H1 (cell line): Measurements from ENCODE around the gene EME2. TPM values are rescaled to one million over a fixed set of nuclear protein-coding genes. Genes with fewer than 3 reads are reported as not detected.

ENCODE experiments used
- CTCF ChIA-PET: fragments of 300-600 bp; sonication (Branson Sonifier 250); formaldehyde crosslinking; loops from one replicate; lab custom pipeline; 2021; ENCODE audit not compliant: partially characterized antibody; lab: Charles Lee
- POLR2A ChIA-PET: fragments of 300-600 bp; sonication (Branson Sonifier 250); formaldehyde crosslinking; loops from one replicate; lab custom pipeline; 2021; ENCODE audit warnings: inconsistent platforms; ENCODE audit not compliant: partially characterized antibody; lab: Charles Lee
- DNase-seq, 2 experiments: peaks; one replicate each; pipeline versions ENCODE4 v3.0.0 to v3.0.0-alpha.2; 2010 to 2022; ENCODE audit warnings: low spot score in 2 of 2, low read depth in 1 of 2, mixed read lengths in 1 of 2
- FAIRE-seq: peaks from 2 replicates; lab custom pipeline; 2011; peaks lifted over from hg19 to GRCh38; lab: Jason Lieb, UNC
- H2AFZ ChIP-seq: 2 replicates; pipeline ENCODE4 v1.8.1; 2012; ENCODE audit warnings: low read length, inconsistent platforms
- H2AK5ac ChIP-seq: 2 replicates; pipeline ENCODE4 v1.6.1; 2013; ENCODE audit warnings: low read depth, low read length
- H2BK120ac ChIP-seq: replicated peaks from 2 replicates; pipeline ENCODE3; 2013; ENCODE audit warnings: low read depth, low read length, inconsistent platforms
- H2BK12ac ChIP-seq: 2 replicates; pipeline ENCODE4 v1.6.1; 2013; ENCODE audit warnings: low read depth, low read length
- H2BK15ac ChIP-seq: 2 replicates; pipeline ENCODE4 v1.6.1; 2013; ENCODE audit warnings: low read length
- H2BK20ac ChIP-seq: 2 replicates; pipeline ENCODE4 v1.6.1; 2013; ENCODE audit warnings: low read length
- H2BK5ac ChIP-seq: 2 replicates; pipeline ENCODE4 v1.6.1; 2013; ENCODE audit warnings: low read depth, low read length
- H3K14ac ChIP-seq: 2 replicates; pipeline ENCODE4 v1.6.1; 2013; ENCODE audit warnings: inconsistent platforms; ENCODE audit not compliant: insufficient read length
- H3K18ac ChIP-seq: 2 replicates; pipeline ENCODE4 v1.6.1; 2013; ENCODE audit warnings: low read length; ENCODE audit errors: extremely low read depth
- H3K23ac ChIP-seq: 2 replicates; pipeline ENCODE4 v1.6.1; 2013; ENCODE audit warnings: inconsistent platforms; ENCODE audit not compliant: insufficient read length
- H3K23me2 ChIP-seq: 2 replicates; pipeline ENCODE4 v1.6.1; 2013; ENCODE audit warnings: low read depth, low read length
- H3K27ac ChIP-seq: 2 replicates; pipeline ENCODE4 v1.6.1; 2011; ENCODE audit warnings: low read depth, low read length, inconsistent platforms
- H3K27me3 ChIP-seq, 4 experiments: replicated peaks in 1 of 4; 1 replicate in 1 of 4; 2 replicates in 3 of 4; pipeline versions ENCODE4 v1.6.1 to v1.8.1; 2011 to 2013; ENCODE audit warnings: low read length in 3 of 4, mild to moderate bottlenecking in 3 of 4, inconsistent platforms in 2 of 4, mixed read lengths in 2 of 4, moderate library complexity in 1 of 4; ENCODE audit not compliant: control insufficient read depth in 3 of 4, insufficient read depth in 3 of 4; ENCODE audit errors: extremely low read depth in 1 of 4
- H3K36me3 ChIP-seq, 4 experiments: 2 replicates each; pipeline versions ENCODE4 v1.6.1 to v1.8.1; 2011 to 2013; ENCODE audit warnings: mild to moderate bottlenecking in 4 of 4, low read length in 3 of 4, moderate library complexity in 2 of 4, control low read depth in 1 of 4, inconsistent platforms in 1 of 4; ENCODE audit not compliant: insufficient read depth in 4 of 4, control insufficient read depth in 2 of 4
- H3K4ac ChIP-seq: replicated peaks from 2 replicates; pipeline ENCODE3; 2013; ENCODE audit warnings: low read length, low read depth, mixed read lengths, inconsistent platforms; ENCODE audit not compliant: insufficient read length
- H3K4me1 ChIP-seq, 4 experiments: replicated peaks in 1 of 4; 1 replicate in 1 of 4; 2 replicates in 3 of 4; pipeline versions ENCODE4 v1.6.1 to v1.8.1; 2011 to 2013; ENCODE audit warnings: low read length in 3 of 4, inconsistent platforms in 2 of 4, mixed read lengths in 1 of 4; ENCODE audit not compliant: insufficient read depth in 4 of 4, control insufficient read depth in 3 of 4
- H3K4me2 ChIP-seq, 2 experiments: 2 replicates each; pipeline versions ENCODE4 v1.6.1 to v1.8.1; 2011 to 2013; ENCODE audit warnings: low read depth in 2 of 2, low read length in 2 of 2, control low read depth in 1 of 2, inconsistent platforms in 1 of 2, mild to moderate bottlenecking in 1 of 2; ENCODE audit not compliant: insufficient read depth in 1 of 2
- H3K4me3 ChIP-seq, 4 experiments: fragments of 200-600, 300-600 bp in 1 of 4; sonication (generic), shearing (Covaris generic), sonication (Bioruptor Twin) in 1 of 4; 2 replicates each; pipeline versions ENCODE4 v1.5.1 to v1.8.1; 2011 to 2016; ENCODE audit warnings: low read length in 4 of 4, low read depth in 3 of 4, control low read depth in 2 of 4, inconsistent platforms in 2 of 4, mild to moderate bottlenecking in 2 of 4, mixed read lengths in 1 of 4, moderate library complexity in 1 of 4; ENCODE audit not compliant: insufficient read depth in 2 of 4; ENCODE audit errors: extremely low read depth in 1 of 4
- H3K56ac ChIP-seq: replicated peaks from 2 replicates; pipeline ENCODE3; 2013; ENCODE audit warnings: low read depth, mild to moderate bottlenecking, mixed read lengths, low read length, inconsistent platforms; ENCODE audit not compliant: insufficient read length
- H3K79me1 ChIP-seq: 2 replicates; pipeline ENCODE4 v1.6.1; 2013; ENCODE audit warnings: low read depth, low read length, control low read depth
- H3K79me2 ChIP-seq, 2 experiments: 2 replicates each; pipeline versions ENCODE4 v1.6.1 to v1.8.1; 2012 to 2013; ENCODE audit warnings: low read length in 2 of 2, mild to moderate bottlenecking in 2 of 2, inconsistent platforms in 1 of 2; ENCODE audit not compliant: insufficient read depth in 2 of 2, control insufficient read depth in 1 of 2
- H3K9ac ChIP-seq, 4 experiments: replicated peaks in 1 of 4; 1 replicate in 1 of 4; 2 replicates in 3 of 4; pipeline versions ENCODE4 v1.6.1 to v1.8.1; 2011 to 2013; ENCODE audit warnings: low read depth in 3 of 4, low read length in 3 of 4, control low read depth in 2 of 4, mild to moderate bottlenecking in 2 of 4, moderate library complexity in 2 of 4, inconsistent platforms in 1 of 4; ENCODE audit errors: extremely low read depth in 1 of 4
- H3K9me3 ChIP-seq, 2 experiments: 2 replicates each; pipeline versions ENCODE4 v1.6.1 to v1.8.1; 2012 to 2013; ENCODE audit warnings: mild to moderate bottlenecking in 2 of 2, moderate library complexity in 2 of 2, control low read depth in 1 of 2, inconsistent platforms in 1 of 2, low read depth in 1 of 2, low read length in 1 of 2, mixed read lengths in 1 of 2; ENCODE audit not compliant: insufficient read depth in 2 of 2
- H4K20me1 ChIP-seq, 2 experiments: replicated peaks in 1 of 2; 2 replicates each; pipeline versions ENCODE3 to v1.8.1; 2011 to 2013; ENCODE audit warnings: inconsistent platforms in 2 of 2, low read length in 2 of 2, mild to moderate bottlenecking in 1 of 2; ENCODE audit not compliant: insufficient read depth in 2 of 2, control insufficient read depth in 1 of 2
- H4K5ac ChIP-seq: 2 replicates; pipeline ENCODE4 v1.6.1; 2013; ENCODE audit warnings: low read length, low read depth, mixed read lengths, inconsistent platforms; ENCODE audit not compliant: insufficient read length
- H4K8ac ChIP-seq: 2 replicates; pipeline ENCODE4 v1.8.0; 2013; ENCODE audit warnings: mild to moderate bottlenecking, moderate library complexity, low read length, inconsistent platforms; ENCODE audit not compliant: insufficient read depth; ENCODE audit errors: extremely low read depth
- H4K91ac ChIP-seq: replicated peaks from 2 replicates; pipeline ENCODE3; 2013; ENCODE audit warnings: low read length, mixed read lengths, inconsistent platforms; ENCODE audit not compliant: insufficient read length
- CREB1 ChIP-seq: IDR thresholded peaks from 2 replicates; pipeline ENCODE4 v1.6.1; 2012; ENCODE audit warnings: inconsistent platforms
- KDM1A ChIP-seq: fragments of 200-600, 300-600 bp; sonication (generic); IDR thresholded peaks from 2 replicates; pipeline ENCODE4 v1.7.1; 2016; ENCODE audit warnings: mild to moderate bottlenecking, low read length, borderline replicate concordance
- RFX5 ChIP-seq: IDR thresholded peaks from 2 replicates; pipeline ENCODE4 v1.6.1; 2011; ENCODE audit warnings: low read depth, low read length, improper control_type of control experiment, borderline replicate concordance
- RXRA ChIP-seq: IDR thresholded peaks from 2 replicates; pipeline ENCODE4 v1.6.1; 2011; ENCODE audit warnings: low read depth, mild to moderate bottlenecking, low read length, moderate library complexity; ENCODE audit not compliant: insufficient read depth
- YY1 ChIP-seq: IDR thresholded peaks from 2 replicates; pipeline ENCODE4 v1.6.1; 2011; ENCODE audit warnings: low read depth, mild to moderate bottlenecking, low read length
- WGBS, 2 experiments: shearing (Covaris generic) in 1 of 2; methylation state at CpG; one replicate each; pipeline versions ENCODE4 v1.1.6 to v1.1.7; 2013 to 2015; ENCODE audit warnings: low lambda C conversion rate in 2 of 2, mixed read lengths in 2 of 2, inconsistent platforms in 1 of 2, low coverage in 1 of 2, missing lambda C conversion rate in 1 of 2; ENCODE audit not compliant: insufficient replicate concordance in 2 of 2, insufficient coverage in 1 of 2, insufficient read length in 1 of 2; ENCODE audit errors: extremely low coverage in 1 of 2, missing lambda C conversion rate in 1 of 2; 5-methylcytosine and 5-hydroxymethylcytosine counted together
- polyA plus RNA-seq, 7 experiments: library from polyadenylated mRNA; depleted of rRNA in 3 of 7; stranded (reverse) in 5 of 7; unstranded in 2 of 7; fragments of >200 nt in 5 of 7; fragments of 200-250 nt in 2 of 7; gene quantifications; 1 replicate in 5 of 7; 2 replicates in 1 of 7; 4 replicates in 1 of 7; pipeline versions ENCODE4 v1.2.1 to v1.2.3, GENCODE V29; 2011 to 2013; ENCODE audit warnings: missing spikeins in 2 of 7, mixed read lengths in 2 of 7
- total RNA-seq: library from RNA; stranded (reverse); fragmentation: NEBNext Ultra II Directional; extraction: Animal tissue kit (Norgen Biotek cat#: 25700); gene quantifications from 2 replicates; pipeline ENCODE4 v1.2.1, GENCODE V29; 2021

The EME2 gene
- total and polyA plus RNA-seq, 2 of the 8 experiments (the other 6 are each of a cell fraction or from before 2014, with no cell fraction given): 13.1 to 19.7 TPM

- peaks cover 5% of the 10 kb centered on the region for H3K79me1 ChIP-seq
- no peak overlapping the region for H3K56ac ChIP-seq
- H2AFZ ChIP-seq: no peak overlapping the region
- no peak overlapping the region; the same call in 1 of the 2 replicates for H2BK5ac ChIP-seq
- WGBS, 2 experiments: 93% methylated on average over 37 of the region's 37 CpGs; no CpG with 5 or more reads in 1 of the 2 experiments
- no peaks in the 10 kb centered on the region for H3K23me2 ChIP-seq
- H3K4me1 ChIP-seq: 0 out of 7 replicates have a peak, but pooled peaks cover 0 to 2% (median 0%) of the 10 kb centered on the region in 4 experiments
- no peak overlapping the region for H3K4ac ChIP-seq
- no peak overlapping the region for H4K5ac ChIP-seq
- no peak overlapping the region for H3K14ac ChIP-seq
- H3K79me2 ChIP-seq: no peaks in the 10 kb centered on the region; a peak in 2 of 4 replicates
- no peak overlapping the region for H3K27ac ChIP-seq
- H3K9ac ChIP-seq: no peak overlapping the region
- H2BK120ac ChIP-seq: no peak overlapping the region
- no peak overlapping the region for H3K18ac ChIP-seq
- ChIA-PET CTCF (interaction anchor here (0.6 to 2.1 kb wide), 4 partner anchors 22 to 209 kb away, joined by 3 to 5 read pairs (median 4); partner anchors contain the start of gene MAPK8IP3), POLR2A (no interaction called here)
- H2BK20ac ChIP-seq: no peak overlapping the region
- H2BK15ac ChIP-seq: no peak overlapping the region
- no peaks in the 10 kb centered on the region for H3K27me3 ChIP-seq
- no peak overlapping the region for H2AK5ac ChIP-seq
- FAIRE-seq: no peak
- no peak overlapping the region for H3K4me2 ChIP-seq
- H3K23ac ChIP-seq: no peak overlapping the region
- no peak for DNase-seq
- H3K4me3 ChIP-seq: no peak overlapping the region
- no peaks in the 10 kb centered on the region for H3K9me3 ChIP-seq
- H3K36me3 ChIP-seq: peaks cover 0 to 9% (median 3%) of the 10 kb centered on the region in 4 experiments; a peak in 4 of 8 replicates
- H4K8ac ChIP-seq: no peak overlapping the region
- H4K91ac ChIP-seq: no peak overlapping the region
- peaks cover 0 to 15% of the 10 kb centered on the region in 2 experiments for H4K20me1 ChIP-seq
- H2BK12ac ChIP-seq: no peak overlapping the region
- no peak for TF ChIP-seq CREB1
- TF ChIP-seq YY1: no peak
- no peak for TF ChIP-seq RXRA
- no peak for TF ChIP-seq KDM1A
- no peak for TF ChIP-seq RFX5
These were observed 44.7 kb upstream of the EME2 start for GRCh38 chr16:1727651-1728624.
